WTC11 (cell line): Measurements from ENCODE around the gene P3H2. TPM values are rescaled to one million over a fixed set of nuclear protein-coding genes. Genes with fewer than 3 reads are reported as not detected.

Experiments used
- ATAC-seq: fragments of 200-7000 bp; cut with Tn5 transposase; 2 replicates; pipeline ENCODE4 v1.10.0; 2021; ENCODE audit warnings: mild to moderate bottlenecking, moderate library complexity
- CTCF ChIA-PET: fragments of 300-600 bp; sonication (Branson Sonifier 250); formaldehyde crosslinking; loops from one replicate; lab custom pipeline; 2021; ENCODE audit warnings: antibody characterized with exemption; lab: Charles Lee
- POLR2A ChIA-PET: fragments of 350-600 bp; sonication (Branson Sonifier 250); formaldehyde crosslinking; loops from one replicate; lab custom pipeline; 2021; ENCODE audit warnings: antibody characterized with exemption; lab: Charles Lee
- DNase-seq: peaks from one replicate; pipeline ENCODE4 v3.0.0; 2021; ENCODE audit warnings: low spot score
- H3K27ac Mint-ChIP-seq: 2 replicates; pipeline ENCODE4 v1.8.0; 2021; ENCODE audit warnings: mixed read lengths
- H3K27me3 Mint-ChIP-seq: 2 replicates; pipeline ENCODE4 v1.8.0; 2021; ENCODE audit warnings: low read depth, mild to moderate bottlenecking, moderate library complexity, mixed read lengths
- H3K36me3 Mint-ChIP-seq: 2 replicates; pipeline ENCODE4 v1.8.0; 2021; ENCODE audit warnings: mixed read lengths
- H3K4me1 Mint-ChIP-seq: 2 replicates; pipeline ENCODE4 v1.8.0; 2022; ENCODE audit warnings: mixed read lengths
- H3K4me3 Mint-ChIP-seq: 2 replicates; pipeline ENCODE4 v1.8.0; 2021; ENCODE audit warnings: mild to moderate bottlenecking, moderate library complexity, mixed read lengths
- H3K9me3 Mint-ChIP-seq: 2 replicates; pipeline ENCODE4 v1.8.0; 2021; ENCODE audit warnings: mixed read lengths
- ARID4B ChIP-seq: sonication (generic); formaldehyde crosslinking; IDR thresholded peaks from 2 replicates; pipeline ENCODE4 v1.8.0; 2023; ENCODE audit warnings: missing genetic modification reagents, mild to moderate bottlenecking, borderline replicate concordance
- CDX4 ChIP-seq: fragments of 250-450 bp; sonication (Bioruptor Pico); IDR thresholded peaks from 2 replicates; pipeline ENCODE4 v1.9.0; 2021; ENCODE audit warnings: moderate library complexity, mild to moderate bottlenecking, inconsistent platforms, borderline replicate concordance
- CREM ChIP-seq: sonication (generic); formaldehyde crosslinking; IDR thresholded peaks from 2 replicates; pipeline ENCODE4 v1.8.1; 2022; ENCODE audit warnings: mild to moderate bottlenecking, missing genetic modification reagents, moderate library complexity
- ELF4 ChIP-seq: sonication (generic); formaldehyde crosslinking; IDR thresholded peaks from 2 replicates; pipeline ENCODE4 v1.8.1; 2022; ENCODE audit warnings: low read depth, mild to moderate bottlenecking, moderate library complexity, missing genetic modification reagents
- ETV6 ChIP-seq: sonication (generic); formaldehyde crosslinking; IDR thresholded peaks from 2 replicates; pipeline ENCODE4 v1.8.1; 2022; ENCODE audit warnings: mild to moderate bottlenecking, missing genetic modification reagents
- GTF2I ChIP-seq: fragments of 250-450 bp; sonication (Bioruptor Pico); conservative IDR thresholded peaks from 2 replicates; pipeline ENCODE4 v1.4.0; 2021; ENCODE audit warnings: mild to moderate bottlenecking
- IRF1 ChIP-seq: sonication (generic); formaldehyde crosslinking; IDR thresholded peaks from 2 replicates; pipeline ENCODE4 v1.8.0; 2023; ENCODE audit warnings: missing genetic modification reagents
- NFYB ChIP-seq: sonication (generic); formaldehyde crosslinking; conservative IDR thresholded peaks from 2 replicates; pipeline ENCODE4 v1.8.0; 2022; ENCODE audit warnings: low read depth, missing genetic modification reagents
- PRDM15 ChIP-seq: sonication (generic); formaldehyde crosslinking; IDR thresholded peaks from 2 replicates; pipeline ENCODE4 v1.8.0; 2022; ENCODE audit warnings: missing genetic modification reagents
- RELA ChIP-seq: sonication (generic); formaldehyde crosslinking; IDR thresholded peaks from 2 replicates; pipeline ENCODE4 v1.8.1; 2022; ENCODE audit warnings: missing genetic modification reagents, mild to moderate bottlenecking, borderline replicate concordance
- ZNF138 ChIP-seq: sonication (generic); formaldehyde crosslinking; conservative IDR thresholded peaks from 2 replicates; pipeline ENCODE4 v1.8.1; 2022; ENCODE audit warnings: mild to moderate bottlenecking, moderate library complexity, missing genetic modification reagents
- ZNF425 ChIP-seq: fragments of 250-450 bp; sonication (Bioruptor Pico); conservative IDR thresholded peaks from 2 replicates; pipeline ENCODE4 v1.9.0; 2021; ENCODE audit warnings: mild to moderate bottlenecking
- ZNF512 ChIP-seq: sonication (generic); formaldehyde crosslinking; IDR thresholded peaks from 2 replicates; pipeline ENCODE4 v1.8.1; 2022; ENCODE audit warnings: missing genetic modification reagents, borderline replicate concordance
- total RNA-seq: library from RNA; stranded (reverse); gene quantifications from 3 replicates; pipeline ENCODE4 v1.2.3, GENCODE V29; 2021

Gene P3H2
- total RNA-seq, 1 experiment from 2014 or later: 29.4 TPM

- Mint-ChIP-seq H3K4me1 (peaks cover 42% of the 10 kb centered on the region), H3K9me3 (no peaks in the 10 kb centered on the region), H3K4me3 (no peak overlapping the region), H3K36me3 (peaks cover 3% of the 10 kb centered on the region; the same call in 1 of the 2 replicates), H3K27me3 (no peaks in the 10 kb centered on the region), H3K27ac (peak overlapping the region; percentile 67; the same call in 1 of the 2 replicates)
- TF ChIP-seq CREM (no peak), ARID4B (CRISPR knock-in tag) (no peak)
- ChIA-PET CTCF (no interaction called here), POLR2A (no interaction called here)
- no peak for ATAC-seq
- DNase-seq: no peak
These were observed 31.8 kb downstream of the P3H2 start for GRCh38 chr3:190088890-190089289.

GRCh38 chr3:190086191-190086590 is 34.5 kb downstream of the P3H2 start:
- CTCF ChIA-PET: interaction anchor here (0.9 to 1.2 kb wide), 3 partner anchors 16 to 125 kb away, joined by 3 to 4 read pairs (median 4); no protein-coding TSS in a partner anchor
- DNase-seq: peak; percentile 22
- Mint-ChIP-seq H3K27me3 (no peaks in the 10 kb centered on the region), H3K4me1 (peaks cover 37% of the 10 kb centered on the region), H3K36me3 (peaks cover 3% of the 10 kb centered on the region; the same call in 1 of the 2 replicates), H3K27ac (peak overlapping the region; percentile 73), H3K4me3 (no peak overlapping the region; the same call in 1 of the 2 replicates), H3K9me3 (no peaks in the 10 kb centered on the region)
- TF ChIP-seq ZNF138 (CRISPR knock-in tag): no peak
- TF ChIP-seq PRDM15 (CRISPR knock-in tag): no peak
- TF ChIP-seq NFYB (CRISPR knock-in tag): no peak
- TF ChIP-seq RELA: no peak
- TF ChIP-seq ZNF512: no peak
- TF ChIP-seq IRF1 (CRISPR knock-in tag): no peak
- no peak for TF ChIP-seq CDX4 (CRISPR knock-in tag)
- TF ChIP-seq GTF2I: no peak
- no peak for TF ChIP-seq ELF4 (CRISPR knock-in tag)
- no peak for TF ChIP-seq ETV6 (CRISPR knock-in tag)
- no peak for TF ChIP-seq ZNF425 (CRISPR knock-in tag)
- ATAC-seq: peak; percentile 96
- POLR2A ChIA-PET: interaction anchor here (1.1 kb wide), 1 partner anchor 35 kb away, joined by 3 read pairs; the partner anchor contains the start of gene P3H2
